SW480 (cell line): ENCODE results near the gene TMPRSS11E.
A peak's percentile ranks its signal among the peaks of the same experiment; 100 is the strongest.
"Not testable (repeated sequence)": the region's sequence is repeated elsewhere in the genome, so short reads cannot be mapped to it uniquely, and the experiment has no call there.

Source experiments
- DNase-seq: peaks from one replicate; pipeline ENCODE4 v3.0.0-alpha.2; 2016; ENCODE audit warnings: low spot score

TMPRSS11E gene, protein sequence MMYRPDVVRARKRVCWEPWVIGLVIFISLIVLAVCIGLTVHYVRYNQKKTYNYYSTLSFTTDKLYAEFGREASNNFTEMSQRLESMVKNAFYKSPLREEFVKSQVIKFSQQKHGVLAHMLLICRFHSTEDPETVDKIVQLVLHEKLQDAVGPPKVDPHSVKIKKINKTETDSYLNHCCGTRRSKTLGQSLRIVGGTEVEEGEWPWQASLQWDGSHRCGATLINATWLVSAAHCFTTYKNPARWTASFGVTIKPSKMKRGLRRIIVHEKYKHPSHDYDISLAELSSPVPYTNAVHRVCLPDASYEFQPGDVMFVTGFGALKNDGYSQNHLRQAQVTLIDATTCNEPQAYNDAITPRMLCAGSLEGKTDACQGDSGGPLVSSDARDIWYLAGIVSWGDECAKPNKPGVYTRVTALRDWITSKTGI

GRCh38 chr4:68447201-68447600 is at the start of gene TMPRSS11E:
TSS of gene TMPRSS11E (plus strand) at chr4:68447463. CDS start at chr4:68447513, 50 bp downstream.
- DNase-seq = no peak

DNA sequence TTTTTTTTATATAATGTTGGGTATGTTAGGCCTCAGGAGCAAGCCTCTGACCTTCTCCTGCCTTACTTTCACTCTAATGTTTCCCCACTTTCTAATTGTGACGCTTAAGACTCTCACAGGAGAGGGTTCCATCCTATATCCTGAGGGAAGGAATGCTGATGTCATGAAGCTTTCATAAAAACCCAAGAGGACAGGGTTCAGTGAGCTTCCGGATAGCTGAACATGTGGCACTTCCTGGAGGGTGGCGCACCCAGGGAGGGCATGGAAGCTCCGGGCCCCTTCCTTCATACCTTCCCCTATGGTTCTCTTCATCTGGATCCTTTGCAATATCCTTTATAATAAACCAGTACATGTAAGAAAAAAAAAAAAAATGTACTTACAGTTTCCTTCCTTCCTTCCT is 48.0 kb upstream of the TMPRSS11E start:
- no peak for DNase-seq

DNA sequence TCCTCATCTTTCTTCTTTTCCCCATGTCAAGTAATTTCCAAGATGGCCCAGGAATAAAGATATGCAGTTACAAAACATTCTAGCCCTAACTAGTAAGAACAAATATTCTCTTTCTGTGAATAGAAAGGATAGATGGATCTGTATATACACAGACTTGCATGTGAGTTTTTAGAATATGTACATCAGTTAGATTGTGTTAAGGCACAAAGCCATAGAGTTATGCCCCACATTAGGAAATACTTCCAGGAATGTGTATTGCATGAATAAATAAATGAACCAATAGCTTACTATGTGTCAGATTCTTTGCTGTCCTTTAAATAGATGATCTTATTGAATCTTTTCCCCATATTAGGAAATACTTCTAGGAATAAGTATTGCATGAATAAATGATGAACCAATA is 46.0 kb upstream of the TMPRSS11E start:
- no peak for DNase-seq

DNA sequence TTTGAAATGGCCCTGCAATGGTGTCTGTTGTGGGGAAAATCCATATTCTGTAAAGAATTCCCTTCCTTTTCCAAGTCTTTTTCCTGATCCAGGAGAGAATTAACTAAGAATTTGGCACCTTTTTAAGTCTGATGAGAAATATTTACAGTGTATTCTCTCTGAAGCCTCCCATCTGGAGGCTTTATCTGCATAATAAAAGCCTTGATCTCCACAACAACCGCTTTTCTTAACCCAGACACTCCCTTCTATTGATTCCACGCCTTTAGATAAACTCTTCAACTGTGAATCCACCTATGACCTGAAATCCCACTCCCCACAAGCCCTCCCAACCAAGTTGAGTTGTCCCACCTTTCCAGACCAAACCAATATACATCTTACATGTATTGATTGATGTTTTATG is 43.1 kb upstream of the TMPRSS11E start:
- no peak for DNase-seq

DNA sequence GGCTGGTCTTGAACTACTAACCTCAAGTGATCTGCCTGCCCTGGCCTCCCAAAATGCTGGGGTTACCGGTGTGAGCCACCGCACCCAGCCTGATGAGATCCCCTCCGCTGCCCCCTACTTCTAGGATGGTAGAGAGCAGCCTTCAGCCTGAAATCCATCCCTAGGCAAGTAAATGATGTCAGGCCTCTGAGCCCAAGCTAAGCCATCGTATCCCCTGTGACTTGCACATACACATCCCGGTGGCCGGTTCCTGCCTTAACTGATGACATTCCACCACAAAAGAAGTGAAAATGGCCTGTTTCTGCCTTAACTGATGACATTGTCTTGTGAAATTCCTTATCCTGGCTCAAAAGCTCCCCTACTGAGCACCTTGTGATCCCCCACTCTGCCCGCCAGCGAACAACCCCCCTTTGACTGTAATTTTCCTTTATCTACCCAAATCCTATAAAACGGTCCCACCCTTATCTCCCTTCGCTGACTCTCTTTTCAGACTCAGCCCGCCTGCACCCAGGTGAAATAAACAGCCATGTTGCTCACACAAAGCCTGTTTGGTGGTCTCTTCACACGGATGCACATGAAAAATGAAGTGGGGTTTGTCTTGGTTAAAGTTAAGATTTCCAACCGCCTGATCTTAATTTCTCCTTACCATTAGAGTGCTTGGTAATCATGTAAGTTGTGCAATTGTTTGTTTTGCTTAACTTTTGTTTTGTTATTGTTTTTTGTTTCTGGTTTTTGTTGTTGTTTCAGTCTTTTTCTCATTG is 41.4 kb upstream of the TMPRSS11E start:
- not testable (repeated sequence) for DNase-seq

DNA sequence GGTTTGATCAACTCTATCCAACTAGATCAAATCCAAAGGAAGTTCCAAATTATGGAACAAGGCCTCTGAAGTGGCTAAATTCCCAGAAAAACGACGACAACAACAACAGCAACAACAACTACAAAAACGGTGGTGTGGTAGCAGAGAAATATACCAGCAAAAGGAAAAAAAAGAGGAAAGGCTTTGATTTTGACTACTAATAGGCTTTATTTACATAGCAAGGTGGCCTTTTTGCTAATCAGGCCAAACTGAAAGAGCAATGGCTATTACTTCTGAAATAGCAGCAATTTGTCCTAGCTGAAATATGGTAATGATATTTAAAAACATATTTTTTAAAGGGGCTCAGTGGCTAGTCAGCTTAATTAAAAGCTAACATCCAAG is 40.8 kb upstream of the TMPRSS11E start:
- DNase-seq = no peak

DNA sequence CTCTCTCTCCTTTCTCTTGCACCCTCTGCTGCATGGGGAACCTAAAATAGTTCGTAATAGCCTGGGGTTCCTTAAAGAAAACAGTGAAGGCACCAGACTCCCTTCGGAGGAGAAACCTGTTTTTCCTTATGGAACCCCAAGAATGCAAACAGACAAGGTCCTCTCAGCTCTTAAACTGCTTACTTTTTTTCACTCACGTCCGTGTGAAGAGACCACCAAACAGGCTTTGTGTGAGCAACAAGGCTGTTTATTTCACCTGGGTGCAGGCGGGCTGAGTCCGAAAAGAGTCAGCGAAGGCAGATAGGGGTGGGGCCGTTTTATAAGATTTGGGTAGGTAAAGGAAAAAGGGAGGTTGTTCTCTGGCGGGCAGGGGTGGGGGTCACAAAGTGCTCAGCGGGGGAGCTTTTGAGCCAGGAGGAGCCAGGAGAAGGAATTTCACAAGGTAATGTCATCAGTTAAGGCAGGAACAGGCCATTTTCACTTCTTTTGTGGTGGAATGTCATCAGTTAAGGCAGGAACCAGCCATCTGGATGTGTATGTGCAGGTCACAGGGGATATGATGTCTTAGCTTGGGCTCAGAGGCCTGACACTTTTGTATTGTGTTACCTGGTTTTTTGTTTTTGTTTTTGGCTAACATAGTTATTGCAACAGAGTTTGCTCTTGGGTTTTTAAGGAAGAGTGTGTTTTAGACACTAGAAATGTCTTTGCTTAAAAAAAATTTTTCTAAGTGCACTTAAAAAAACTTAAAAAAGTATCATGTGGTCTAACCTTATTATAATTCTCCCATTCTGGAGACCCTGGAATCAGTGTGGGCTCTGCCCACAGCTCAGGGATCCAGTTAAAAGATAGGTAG is 40.0 kb upstream of the TMPRSS11E start:
- DNase-seq = not testable (repeated sequence)

DNA sequence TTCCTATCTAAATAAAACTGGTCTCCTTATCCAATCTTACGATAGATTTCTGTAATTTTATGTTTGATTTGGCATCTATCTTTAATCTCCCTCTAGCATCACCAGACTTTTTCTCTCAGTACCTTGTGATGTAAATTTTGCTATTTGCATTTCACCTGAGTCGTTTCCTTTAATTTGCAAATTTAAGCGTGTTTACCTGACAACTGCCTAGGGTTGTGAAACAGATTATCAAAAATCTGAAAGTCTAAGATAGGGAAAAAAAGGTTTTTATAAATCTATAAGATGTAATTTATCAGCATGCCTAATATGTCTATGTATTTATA is 39.4 kb upstream of the TMPRSS11E start:
- no peak for DNase-seq

DNA sequence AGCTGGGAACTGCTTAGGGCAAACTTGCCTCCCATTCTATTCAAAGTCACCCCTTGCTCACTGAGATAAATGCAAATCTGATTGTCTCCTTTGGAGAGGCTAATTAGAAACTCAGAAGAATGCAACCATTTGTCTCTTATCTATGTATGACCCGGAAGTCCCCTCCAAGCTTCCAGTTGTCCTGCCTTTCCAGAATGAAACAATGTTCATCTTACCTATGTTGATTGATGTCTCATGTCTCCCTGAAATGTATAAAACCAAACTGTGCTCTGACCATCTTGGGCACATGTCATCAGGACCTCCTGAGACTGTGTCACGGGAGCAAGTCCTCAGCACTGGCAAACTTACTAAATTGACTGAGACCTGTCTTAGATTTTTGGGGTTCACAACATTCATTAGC is 37.1 kb upstream of the TMPRSS11E start:
- DNase-seq = no peak

DNA sequence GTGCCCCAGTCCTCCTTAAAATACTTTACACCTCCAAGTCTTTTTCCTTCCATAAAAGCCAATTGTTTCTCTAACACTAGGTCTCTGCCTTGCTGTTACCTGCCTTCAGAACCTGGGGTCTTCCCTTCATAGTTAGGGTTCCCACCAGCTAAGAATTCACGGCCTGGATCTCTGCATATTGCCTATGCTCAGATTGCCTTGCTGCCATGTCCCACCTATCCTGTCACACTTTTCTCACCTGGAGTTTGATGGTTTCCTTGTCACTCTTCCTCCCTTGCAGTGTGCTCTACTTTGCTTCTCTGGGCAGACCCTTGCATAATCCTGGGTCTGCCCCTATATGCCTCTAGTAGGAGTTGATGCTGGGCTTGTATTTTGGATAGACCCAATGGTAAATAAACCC is 36.6 kb upstream of the TMPRSS11E start:
- DNase-seq = no peak

GRCh38 chr4:68412031-68412430 is 35.2 kb upstream of the TMPRSS11E start:
- not testable (repeated sequence) for DNase-seq

- no peak for DNase-seq
Observed at GRCh38 chr4:68416591-68416990, 30.7 kb upstream of the TMPRSS11E start.

DNA sequence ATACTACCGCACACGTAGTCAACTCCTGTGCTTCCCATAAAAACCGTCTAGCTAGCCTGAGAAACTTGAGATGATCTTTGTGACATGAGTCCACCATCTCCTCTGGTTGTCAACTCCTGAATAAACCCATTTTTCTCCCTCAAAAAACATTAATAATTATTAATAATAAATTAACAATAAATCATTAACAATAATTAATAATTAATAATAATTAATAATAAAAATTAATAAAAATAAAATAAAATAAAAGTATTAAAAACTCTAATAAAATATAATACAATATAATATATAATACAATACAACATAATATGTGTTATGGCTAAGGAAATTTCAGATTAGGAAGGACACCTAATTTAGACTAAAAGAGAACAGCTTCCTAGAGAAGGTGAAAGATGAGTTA is 20.7 kb upstream of the TMPRSS11E start:
- DNase-seq = no peak

GRCh38 chr4:68430337-68430736 is 16.9 kb upstream of the TMPRSS11E start:
- DNase-seq = no peak

- no peak for DNase-seq
Observed at GRCh38 chr4:68432320-68432719, 14.9 kb upstream of the TMPRSS11E start.

DNA sequence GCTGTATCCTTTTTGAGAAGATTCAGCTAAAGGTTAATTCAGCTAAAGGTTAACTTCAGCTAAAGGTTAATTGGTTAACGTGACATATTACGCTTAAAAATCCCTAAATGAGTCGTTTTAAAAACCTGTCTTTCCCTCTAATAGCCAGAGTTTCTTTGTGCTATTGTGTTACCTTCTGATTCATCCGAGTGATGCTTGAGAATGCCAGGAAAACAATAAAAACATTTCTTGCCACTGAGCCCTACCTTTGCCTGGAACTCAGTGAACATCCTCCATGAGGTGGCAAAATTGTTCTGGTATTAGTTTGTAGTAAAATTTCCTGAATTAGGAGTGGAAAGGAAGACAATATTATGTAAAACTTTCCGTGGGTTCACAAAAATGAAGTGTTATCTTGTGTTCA is 13.7 kb upstream of the TMPRSS11E start:
- no peak for DNase-seq

DNA sequence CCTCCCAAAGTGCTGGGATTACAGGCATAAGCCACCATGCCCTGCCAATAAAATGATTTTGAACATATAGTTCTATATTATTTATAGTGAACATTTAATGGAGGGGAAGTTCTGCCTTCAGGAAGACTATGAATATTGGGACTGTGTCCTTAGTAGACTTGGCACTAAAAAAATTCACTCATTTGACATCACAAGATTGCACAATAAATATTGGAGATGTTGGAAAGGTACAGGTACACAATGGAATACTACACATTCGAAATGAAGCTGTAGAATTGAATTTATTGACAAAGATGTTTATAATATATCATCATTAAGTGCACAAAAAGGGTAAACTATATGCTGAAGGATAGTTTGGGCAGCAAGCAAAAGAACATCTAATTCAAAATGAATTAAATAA is 13.0 kb upstream of the TMPRSS11E start:
- no peak for DNase-seq

GRCh38 chr4:68434836-68435235 is 12.4 kb upstream of the TMPRSS11E start:
- DNase-seq = no peak

- DNase-seq = no peak
Observed at GRCh38 chr4:68445111-68445510, 2.2 kb upstream of the TMPRSS11E start.

DNA sequence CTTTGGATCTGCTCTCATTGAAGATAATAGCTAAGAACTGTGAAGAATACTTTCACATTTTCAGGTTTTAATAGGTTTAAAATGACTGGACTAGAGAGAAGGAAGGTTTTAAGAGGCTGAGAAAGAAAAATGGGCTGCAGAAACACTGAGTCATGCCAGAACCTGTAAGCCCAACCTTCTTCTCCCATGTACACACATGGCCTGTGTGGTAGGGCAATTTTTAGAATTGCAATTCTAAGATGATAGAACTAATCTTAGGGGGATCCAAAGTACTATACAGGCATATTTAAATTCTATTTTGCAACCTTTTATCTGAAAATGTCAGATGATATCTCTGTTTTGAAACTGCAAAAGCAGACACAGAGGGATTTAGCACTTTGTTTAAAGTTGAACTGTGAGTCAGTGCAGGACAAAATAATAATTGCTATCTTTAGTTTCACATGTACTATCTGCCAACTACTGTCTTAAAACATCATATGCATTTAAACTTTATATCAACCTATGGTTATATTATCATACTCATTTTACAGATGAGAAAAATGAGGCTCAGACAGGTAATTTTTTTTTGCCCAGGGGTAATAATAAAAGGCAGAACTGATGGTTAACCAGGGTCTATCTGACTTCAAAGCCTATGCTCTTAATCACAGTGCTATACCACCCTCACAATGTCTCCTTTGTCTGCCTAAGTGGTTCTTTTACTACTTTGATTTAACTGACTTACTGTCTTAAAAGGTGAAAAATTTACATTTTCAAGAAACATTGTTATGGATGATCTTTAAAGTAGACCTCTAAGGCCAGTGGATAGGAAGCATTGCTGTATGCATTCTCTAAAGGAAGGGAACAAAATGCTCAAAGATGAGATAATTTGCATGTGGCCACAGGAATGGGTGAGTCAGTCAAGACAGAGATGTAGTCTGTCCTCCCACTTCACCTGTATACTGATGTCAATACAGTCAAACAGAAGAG is 4.3 kb downstream of the TMPRSS11E start:
- DNase-seq = peak; percentile 33

GRCh38 chr4:68460085-68460484 is 12.8 kb downstream of the TMPRSS11E start:
- no peak for DNase-seq
